Measurements from ENCODE around the gene GBP7.

GBP7 gene

DNA sequence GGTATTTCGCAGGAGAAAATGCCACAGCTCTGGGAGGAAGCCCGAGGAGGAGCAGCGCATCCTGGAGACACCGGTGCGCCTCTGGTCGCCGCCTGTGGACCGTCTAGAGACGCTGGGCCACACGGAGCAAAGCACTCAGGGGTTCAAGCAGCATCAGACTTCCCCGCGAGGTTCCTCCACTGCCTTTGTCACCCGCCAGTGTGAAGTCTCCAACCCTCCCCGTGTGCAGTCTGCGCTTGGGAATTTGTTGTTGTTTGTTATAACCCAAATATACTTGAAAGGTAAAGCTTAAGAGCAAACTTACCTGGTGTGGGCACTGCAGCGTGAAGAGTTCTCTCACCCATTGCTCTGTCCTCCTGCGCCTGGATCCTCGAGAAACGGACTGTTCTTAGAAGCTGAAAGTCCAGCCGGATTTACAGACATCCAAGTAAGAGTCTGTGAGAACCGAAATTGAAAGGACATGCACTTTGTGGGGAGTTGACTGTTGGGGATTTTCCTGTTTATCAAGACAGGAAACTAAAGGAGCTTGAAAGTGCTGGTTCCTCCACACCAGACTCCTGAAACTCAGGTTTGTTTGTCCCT, 22.8 kb upstream of the GBP7 start, which contains the start of gene GBP4:
GBP4 (minus strand) TSS at position 452 of the 582 bp plus-strand sequence; CDS start at position 344, 108 bp downstream.
- H3K36me3 ChIP-seq (ENCODE audit: insufficient read depth, low read length), result no peaks in the 10 kb centered on the region
- no peak within 1 kb of the TSS for H3K4me3 ChIP-seq (ENCODE audit: low read length)
- 88% methylated on average over 21 of the region's 21 CpGs for WGBS
- H3K27me3 ChIP-seq (ENCODE audit: insufficient read depth, low read length), result no peaks in the 10 kb centered on the region
- H3K4me1 ChIP-seq (ENCODE audit: insufficient read depth, low read length), result no peaks in the 10 kb centered on the region
- H3K9me3 ChIP-seq (ENCODE audit: insufficient read depth, low read depth, low read length), result no peaks in the 10 kb centered on the region
- no peak within 1 kb of the TSS for H3K9ac ChIP-seq (ENCODE audit: low read depth, low read length)
- H3K27ac ChIP-seq (ENCODE audit: low read depth, low read length), result no peak within 1 kb of the TSS

DNA sequence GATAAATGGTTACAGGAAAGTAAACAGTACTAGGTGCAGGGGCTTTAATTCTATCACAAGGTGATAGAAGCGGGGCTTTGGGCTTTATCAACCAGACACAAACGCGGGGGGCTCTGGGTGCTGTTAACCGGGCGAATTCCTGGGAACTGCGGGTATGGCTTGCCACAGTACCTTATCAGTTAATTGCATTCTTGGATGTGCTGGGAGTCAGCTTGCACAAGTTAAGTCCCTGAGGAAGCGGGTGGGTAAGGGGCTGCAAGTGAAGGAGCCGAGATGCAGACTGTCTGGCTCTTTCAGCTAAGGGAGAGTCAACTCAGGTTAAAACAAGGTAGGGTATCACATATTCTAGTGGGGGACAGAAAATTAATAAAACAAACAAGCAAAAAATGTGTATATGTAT, 22.3 kb upstream of the GBP7 start:
- H3K27me3 ChIP-seq (ENCODE audit: insufficient read depth, low read length), result no peaks in the 10 kb centered on the region
- no peaks in the 10 kb centered on the region for H3K9me3 ChIP-seq (ENCODE audit: insufficient read depth, low read depth, low read length)
- H3K27ac ChIP-seq (ENCODE audit: low read depth, low read length), result no peak overlapping the region
- no peaks in the 10 kb centered on the region for H3K36me3 ChIP-seq (ENCODE audit: insufficient read depth, low read length)
- H3K9ac ChIP-seq (ENCODE audit: low read depth, low read length), result no peak overlapping the region
- no peaks in the 10 kb centered on the region for H3K4me1 ChIP-seq (ENCODE audit: insufficient read depth, low read length)
- 78% methylated on average over 8 of the region's 8 CpGs for WGBS
- H3K4me3 ChIP-seq (ENCODE audit: low read length), result no peak overlapping the region

GRCh38 chr1:89195476-89195875, 19.7 kb upstream of the GBP7 start:
- H3K27ac ChIP-seq (ENCODE audit: low read depth, low read length), result no peak overlapping the region
- H3K36me3 ChIP-seq (ENCODE audit: insufficient read depth, low read length), result no peaks in the 10 kb centered on the region
- no peaks in the 10 kb centered on the region for H3K4me1 ChIP-seq (ENCODE audit: insufficient read depth, low read length)
- H3K9ac ChIP-seq (ENCODE audit: low read depth, low read length), result no peak overlapping the region
- no peaks in the 10 kb centered on the region for H3K27me3 ChIP-seq (ENCODE audit: insufficient read depth, low read length)
- no peaks in the 10 kb centered on the region for H3K9me3 ChIP-seq (ENCODE audit: insufficient read depth, low read depth, low read length)
- WGBS, result 97% methylated on average over 3 of the region's 3 CpGs
- no peak overlapping the region for H3K4me3 ChIP-seq (ENCODE audit: low read length)

- no peaks in the 10 kb centered on the region for H3K36me3 ChIP-seq (ENCODE audit: insufficient read depth, low read length)
- no peaks in the 10 kb centered on the region for H3K4me1 ChIP-seq (ENCODE audit: insufficient read depth, low read length)
- no peak overlapping the region for H3K27ac ChIP-seq (ENCODE audit: low read depth, low read length)
- H3K27me3 ChIP-seq (ENCODE audit: insufficient read depth, low read length), result no peaks in the 10 kb centered on the region
- no peak overlapping the region for H3K4me3 ChIP-seq (ENCODE audit: low read length)
- no peak overlapping the region for H3K9ac ChIP-seq (ENCODE audit: low read depth, low read length)
- H3K9me3 ChIP-seq (ENCODE audit: insufficient read depth, low read depth, low read length), result no peaks in the 10 kb centered on the region
- 92% methylated on average over 5 of the region's 5 CpGs for WGBS
These were observed 15.5 kb upstream of the GBP7 start for GRCh38 chr1:89191314-89191713.

DNA sequence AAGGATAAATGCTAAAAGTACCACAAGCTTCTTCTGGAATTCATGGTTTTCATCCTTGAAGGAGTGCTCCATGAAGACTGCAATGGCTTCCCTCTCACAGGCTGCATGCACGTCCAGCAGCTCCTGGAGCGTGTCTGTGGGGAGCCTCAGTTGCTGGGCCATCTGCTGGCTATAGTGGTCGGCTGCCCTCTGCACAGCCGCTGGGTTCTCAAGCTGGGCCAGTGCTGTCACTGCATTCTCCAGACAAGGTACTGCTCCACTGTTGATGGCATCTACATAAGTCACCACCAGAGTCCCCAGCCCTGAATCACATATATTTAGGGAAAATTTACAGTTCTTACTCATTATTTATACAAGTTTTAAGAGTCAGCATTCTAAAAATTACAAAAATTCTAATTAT, 14.2 kb upstream of the GBP7 start:
- Histone ChIP-seq H3K27me3 (ENCODE audit: insufficient read depth, low read length) (no peaks in the 10 kb centered on the region), H3K27ac (ENCODE audit: low read depth, low read length) (no peak overlapping the region), H3K4me1 (ENCODE audit: insufficient read depth, low read length) (no peaks in the 10 kb centered on the region), H3K9me3 (ENCODE audit: insufficient read depth, low read depth, low read length) (no peaks in the 10 kb centered on the region), H3K4me3 (ENCODE audit: low read length) (no peak overlapping the region), H3K36me3 (ENCODE audit: insufficient read depth, low read length) (no peaks in the 10 kb centered on the region), H3K9ac (ENCODE audit: low read depth, low read length) (no peak overlapping the region)
- 91% methylated on average over 4 of the region's 4 CpGs for WGBS

- H3K36me3 ChIP-seq (ENCODE audit: insufficient read depth, low read length), result no peaks in the 10 kb centered on the region
- H3K27me3 ChIP-seq (ENCODE audit: insufficient read depth, low read length), result no peaks in the 10 kb centered on the region
- no peak overlapping the region for H3K4me3 ChIP-seq (ENCODE audit: low read length)
- peaks cover 3% of the 10 kb centered on the region; the same call in 1 of the 2 replicates for H3K9me3 ChIP-seq (ENCODE audit: insufficient read depth, low read depth, low read length)
- no peak overlapping the region for H3K27ac ChIP-seq (ENCODE audit: low read depth, low read length)
- H3K9ac ChIP-seq (ENCODE audit: low read depth, low read length), result no peak overlapping the region
- H3K4me1 ChIP-seq (ENCODE audit: insufficient read depth, low read length), result no peaks in the 10 kb centered on the region
- WGBS, result 95% methylated on average over 2 of the region's 2 CpGs
These were observed 3.5 kb upstream of the GBP7 start for GRCh38 chr1:89179343-89179742.

- Histone ChIP-seq H3K4me1 (ENCODE audit: insufficient read depth, low read length) (no peaks in the 10 kb centered on the region), H3K36me3 (ENCODE audit: insufficient read depth, low read length) (no peaks in the 10 kb centered on the region), H3K4me3 (ENCODE audit: low read length) (no peak overlapping the region), H3K9me3 (ENCODE audit: insufficient read depth, low read depth, low read length) (no peaks in the 10 kb centered on the region), H3K9ac (ENCODE audit: low read depth, low read length) (no peak overlapping the region), H3K27me3 (ENCODE audit: insufficient read depth, low read length) (no peaks in the 10 kb centered on the region), H3K27ac (ENCODE audit: low read depth, low read length) (no peak overlapping the region)
- 100% methylated on average over 2 of the region's 2 CpGs for WGBS
These were observed 1.2 kb upstream of the GBP7 start for GRCh38 chr1:89176971-89177370.

DNA sequence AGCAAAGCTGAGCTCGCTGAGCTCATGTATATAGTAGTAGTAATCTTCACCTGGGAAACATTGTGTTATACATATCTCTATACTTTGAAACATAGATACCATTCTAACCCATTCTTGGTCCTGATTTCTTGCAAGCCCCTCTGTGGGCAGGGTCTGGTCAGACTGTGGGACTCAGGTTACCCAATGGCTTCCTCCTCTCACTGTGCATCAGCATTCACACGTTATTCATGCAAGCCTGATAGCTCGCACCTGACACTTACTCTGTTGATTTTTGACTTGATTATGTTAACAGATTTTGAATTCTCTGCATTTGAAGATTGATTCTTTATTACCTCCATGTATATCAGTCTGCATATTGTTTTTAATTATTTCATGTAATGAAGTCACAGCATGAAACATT, 1.3 kb downstream of the GBP7 start:
- Histone ChIP-seq H3K4me3 (ENCODE audit: low read length) (no peak overlapping the region), H3K4me1 (ENCODE audit: insufficient read depth, low read length) (no peaks in the 10 kb centered on the region), H3K27me3 (ENCODE audit: insufficient read depth, low read length) (no peaks in the 10 kb centered on the region), H3K9me3 (ENCODE audit: insufficient read depth, low read depth, low read length) (no peaks in the 10 kb centered on the region), H3K36me3 (ENCODE audit: insufficient read depth, low read length) (no peaks in the 10 kb centered on the region), H3K9ac (ENCODE audit: low read depth, low read length) (no peak overlapping the region), H3K27ac (ENCODE audit: low read depth, low read length) (no peak overlapping the region)
- 69% methylated on average over 2 of the region's 3 CpGs for WGBS

DNA sequence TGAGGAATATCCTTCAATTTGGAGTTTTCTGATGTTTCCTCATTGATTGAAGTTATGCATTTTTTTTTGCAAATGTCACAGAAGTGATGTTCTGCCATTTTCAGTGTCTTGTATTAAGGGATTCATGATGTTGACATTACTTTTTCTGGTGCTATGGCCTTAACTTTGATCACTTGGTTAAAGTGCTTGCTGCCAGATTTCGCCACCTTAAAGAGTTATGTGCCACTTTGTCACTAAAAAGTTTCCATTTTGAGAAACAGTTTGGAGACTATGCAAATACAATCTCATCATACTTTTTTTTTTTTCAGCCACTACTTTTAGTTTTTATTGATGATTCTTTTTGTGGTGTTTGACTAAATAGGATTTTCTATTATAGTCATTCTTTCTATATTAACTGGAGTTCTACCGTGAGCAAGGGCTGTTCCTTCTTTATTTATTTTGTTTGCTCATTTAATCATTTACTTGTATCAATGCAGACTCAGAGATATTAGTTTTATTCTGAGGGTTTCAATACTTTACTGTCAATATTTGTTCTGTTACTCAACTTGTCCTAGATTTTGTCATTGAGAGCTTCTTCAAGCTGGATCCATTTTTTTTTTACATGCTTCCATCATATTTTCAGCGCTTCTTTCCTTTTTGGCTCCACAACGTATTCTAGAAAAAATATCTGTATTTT, 3.2 kb downstream of the GBP7 start:
- Histone ChIP-seq H3K9me3 (ENCODE audit: insufficient read depth, low read depth, low read length) (no peaks in the 10 kb centered on the region), H3K4me3 (ENCODE audit: low read length) (no peak overlapping the region), H3K27ac (ENCODE audit: low read depth, low read length) (no peak overlapping the region), H3K27me3 (ENCODE audit: insufficient read depth, low read length) (no peaks in the 10 kb centered on the region), H3K9ac (ENCODE audit: low read depth, low read length) (no peak overlapping the region), H3K36me3 (ENCODE audit: insufficient read depth, low read length) (no peaks in the 10 kb centered on the region), H3K4me1 (ENCODE audit: insufficient read depth, low read length) (no peaks in the 10 kb centered on the region)
- WGBS, result 93% methylated on average over 3 of the region's 4 CpGs

- no peak overlapping the region for H3K4me3 ChIP-seq (ENCODE audit: low read length)
- H3K36me3 ChIP-seq (ENCODE audit: insufficient read depth, low read length), result no peaks in the 10 kb centered on the region
- H3K4me1 ChIP-seq (ENCODE audit: insufficient read depth, low read length), result no peaks in the 10 kb centered on the region
- no peaks in the 10 kb centered on the region for H3K9me3 ChIP-seq (ENCODE audit: insufficient read depth, low read depth, low read length)
- no peak overlapping the region for H3K9ac ChIP-seq (ENCODE audit: low read depth, low read length)
- H3K27ac ChIP-seq (ENCODE audit: low read depth, low read length), result no peak overlapping the region
- no peaks in the 10 kb centered on the region for H3K27me3 ChIP-seq (ENCODE audit: insufficient read depth, low read length)
These were observed 4.8 kb downstream of the GBP7 start for GRCh38 chr1:89171067-89171438.

- Histone ChIP-seq H3K9me3 (ENCODE audit: insufficient read depth, low read depth, low read length) (no peaks in the 10 kb centered on the region), H3K27ac (ENCODE audit: low read depth, low read length) (no peak overlapping the region)
- 96% methylated on average over 4 of the region's 4 CpGs for WGBS
These were observed 5.4 kb downstream of the GBP7 start for GRCh38 chr1:89170170-89171066.

More at GRCh38 chr1:89170170-89171066, 5.4 kb downstream of the GBP7 start:
- H3K9ac ChIP-seq (ENCODE audit: low read depth, low read length), result no peak overlapping the region
- H3K27me3 ChIP-seq (ENCODE audit: insufficient read depth, low read length), result no peaks in the 10 kb centered on the region
- no peaks in the 10 kb centered on the region for H3K4me1 ChIP-seq (ENCODE audit: insufficient read depth, low read length)
- no peak overlapping the region for H3K4me3 ChIP-seq (ENCODE audit: low read length)
- no peaks in the 10 kb centered on the region for H3K36me3 ChIP-seq (ENCODE audit: insufficient read depth, low read length)

Data from HUES64 (cell line).